ENCODE data around the gene SGIP1. TPM values are rescaled to one million over a fixed set of nuclear protein-coding genes. Genes with fewer than 3 reads are reported as not detected.

Gene SGIP1
- total RNA-seq, 1 donor from 2014 or later: 75.2 TPM

DNA sequence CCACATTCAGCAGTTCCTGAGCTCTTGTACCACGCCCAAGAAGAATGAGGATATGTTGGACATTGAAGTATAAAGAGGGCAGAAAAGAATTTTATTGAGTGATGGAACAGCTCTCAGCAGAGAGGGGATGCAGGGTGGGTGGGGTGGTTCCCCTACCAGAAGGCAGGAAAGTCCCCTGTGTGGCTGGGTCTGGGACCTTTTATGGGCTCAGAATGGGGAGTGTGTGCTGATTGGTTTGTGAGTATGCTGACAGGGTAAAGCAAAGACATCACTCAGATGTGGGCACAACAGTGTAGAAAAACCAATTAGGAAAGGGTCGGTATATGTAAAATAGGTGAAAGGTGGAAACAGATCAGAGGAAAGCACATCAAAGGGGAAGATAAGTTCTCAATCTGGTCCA lies 62.2 kb downstream of the SGIP1 start:
- H3K27ac Mint-ChIP-seq (ENCODE audit: unreplicated experiment): no peak overlapping the region

DNA sequence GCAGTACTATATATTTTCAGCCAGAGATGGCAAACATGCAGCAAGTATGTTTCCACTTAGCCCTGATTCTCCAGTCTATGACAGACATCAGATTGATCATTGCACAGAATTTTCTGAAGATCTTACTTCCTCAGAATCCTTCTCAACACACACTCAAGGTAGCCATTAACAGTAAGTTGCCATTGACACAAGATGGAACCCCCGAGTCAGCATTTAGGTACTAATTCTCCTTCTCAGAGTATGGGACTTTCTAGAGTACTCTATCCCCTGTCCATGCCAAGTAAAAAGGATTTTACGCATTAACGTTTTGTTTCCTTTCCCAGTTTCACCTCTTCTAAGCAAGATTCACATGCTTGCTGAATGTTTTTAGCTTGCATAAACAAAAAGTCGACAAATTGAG lies 63.5 kb downstream of the SGIP1 start:
- Mint-ChIP-seq H3K36me3 (ENCODE audit: unreplicated experiment) (peaks cover 5% of the 10 kb centered on the region), H3K4me3 (ENCODE audit: unreplicated experiment) (no peak overlapping the region), H3K4me1 (ENCODE audit: low read depth, unreplicated experiment) (no peaks in the 10 kb centered on the region), H3K9me3 (ENCODE audit: unreplicated experiment) (peaks cover 3% of the 10 kb centered on the region), H3K27ac (ENCODE audit: unreplicated experiment) (no peak overlapping the region), H3K27me3 (ENCODE audit: unreplicated experiment) (no peaks in the 10 kb centered on the region)
- no peak for DNase-seq
- TF ChIP-seq, protein P1, sequence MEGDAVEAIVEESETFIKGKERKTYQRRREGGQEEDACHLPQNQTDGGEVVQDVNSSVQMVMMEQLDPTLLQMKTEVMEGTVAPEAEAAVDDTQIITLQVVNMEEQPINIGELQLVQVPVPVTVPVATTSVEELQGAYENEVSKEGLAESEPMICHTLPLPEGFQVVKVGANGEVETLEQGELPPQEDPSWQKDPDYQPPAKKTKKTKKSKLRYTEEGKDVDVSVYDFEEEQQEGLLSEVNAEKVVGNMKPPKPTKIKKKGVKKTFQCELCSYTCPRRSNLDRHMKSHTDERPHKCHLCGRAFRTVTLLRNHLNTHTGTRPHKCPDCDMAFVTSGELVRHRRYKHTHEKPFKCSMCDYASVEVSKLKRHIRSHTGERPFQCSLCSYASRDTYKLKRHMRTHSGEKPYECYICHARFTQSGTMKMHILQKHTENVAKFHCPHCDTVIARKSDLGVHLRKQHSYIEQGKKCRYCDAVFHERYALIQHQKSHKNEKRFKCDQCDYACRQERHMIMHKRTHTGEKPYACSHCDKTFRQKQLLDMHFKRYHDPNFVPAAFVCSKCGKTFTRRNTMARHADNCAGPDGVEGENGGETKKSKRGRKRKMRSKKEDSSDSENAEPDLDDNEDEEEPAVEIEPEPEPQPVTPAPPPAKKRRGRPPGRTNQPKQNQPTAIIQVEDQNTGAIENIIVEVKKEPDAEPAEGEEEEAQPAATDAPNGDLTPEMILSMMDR (IDR thresholded peaks at IDR 0.05; ENCODE audit: partially characterized antibody, unreplicated experiment): no peak

More for the DNA sequence above, 62.2 kb downstream of the SGIP1 start:
- DNase-seq: no peak
- H3K36me3 Mint-ChIP-seq (ENCODE audit: unreplicated experiment): peaks cover 5% of the 10 kb centered on the region
- H3K27me3 Mint-ChIP-seq (ENCODE audit: unreplicated experiment): no peaks in the 10 kb centered on the region
- no peaks in the 10 kb centered on the region for H3K4me1 Mint-ChIP-seq (ENCODE audit: low read depth, unreplicated experiment)
- H3K4me3 Mint-ChIP-seq (ENCODE audit: unreplicated experiment): no peak overlapping the region
- TF ChIP-seq, protein P1 (IDR thresholded peaks at IDR 0.05; ENCODE audit: partially characterized antibody, unreplicated experiment): no peak
- peaks cover 2% of the 10 kb centered on the region for H3K9me3 Mint-ChIP-seq (ENCODE audit: unreplicated experiment)

DNA sequence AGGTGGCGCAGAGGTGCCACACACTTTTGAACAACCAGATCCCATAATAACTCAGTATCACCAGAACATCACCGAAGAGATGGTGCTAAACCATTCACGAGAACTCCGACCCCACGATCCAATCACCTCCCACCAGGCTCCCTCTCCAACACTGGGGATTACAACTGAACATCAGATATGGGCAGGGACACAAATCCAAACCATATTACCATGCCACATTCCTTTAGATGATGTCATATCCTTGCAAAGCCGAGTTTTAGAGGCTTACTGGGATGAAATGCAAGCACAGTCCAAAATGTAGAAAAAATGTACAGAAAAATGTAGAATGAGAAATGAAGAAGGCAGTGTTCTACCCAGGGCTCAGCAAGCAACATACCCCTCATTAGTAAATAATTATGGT lies 64.7 kb downstream of the SGIP1 start:
- TF ChIP-seq, protein P1 (IDR thresholded peaks at IDR 0.05; ENCODE audit: partially characterized antibody, unreplicated experiment): no peak
- H3K4me3 Mint-ChIP-seq (ENCODE audit: unreplicated experiment): no peak overlapping the region
- peaks cover 3% of the 10 kb centered on the region for H3K9me3 Mint-ChIP-seq (ENCODE audit: unreplicated experiment)
- H3K4me1 Mint-ChIP-seq (ENCODE audit: low read depth, unreplicated experiment): no peaks in the 10 kb centered on the region
- no peaks in the 10 kb centered on the region for H3K27me3 Mint-ChIP-seq (ENCODE audit: unreplicated experiment)
- no peak for DNase-seq
- H3K36me3 Mint-ChIP-seq (ENCODE audit: unreplicated experiment): peaks cover 5% of the 10 kb centered on the region
- no peak overlapping the region for H3K27ac Mint-ChIP-seq (ENCODE audit: unreplicated experiment)

DNA sequence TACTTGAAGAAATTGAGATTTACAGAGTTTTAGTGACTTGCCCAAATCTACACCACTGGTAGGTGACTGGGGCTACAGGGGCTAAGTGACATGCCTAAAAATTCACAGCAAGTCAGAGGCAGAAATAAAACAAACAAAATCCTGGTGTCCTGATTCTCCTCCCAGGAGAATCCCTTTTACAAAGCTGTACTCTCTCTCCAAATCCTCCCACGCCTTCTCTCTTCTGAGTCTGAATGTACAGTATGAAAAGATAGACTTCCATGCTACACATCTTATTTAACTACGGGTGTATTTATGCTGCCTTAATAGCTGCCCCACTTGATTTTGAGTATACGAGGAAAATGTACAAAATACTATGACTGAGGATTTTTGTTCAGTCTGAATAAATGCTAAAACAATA lies 65.4 kb downstream of the SGIP1 start:
- DNase-seq: no peak
- peaks cover 5% of the 10 kb centered on the region for H3K36me3 Mint-ChIP-seq (ENCODE audit: unreplicated experiment)
- H3K9me3 Mint-ChIP-seq (ENCODE audit: unreplicated experiment): peaks cover 3% of the 10 kb centered on the region
- H3K27ac Mint-ChIP-seq (ENCODE audit: unreplicated experiment): no peak overlapping the region
- H3K4me3 Mint-ChIP-seq (ENCODE audit: unreplicated experiment): no peak overlapping the region
- TF ChIP-seq, protein P1 (IDR thresholded peaks at IDR 0.05; ENCODE audit: partially characterized antibody, unreplicated experiment): no peak
- no peaks in the 10 kb centered on the region for H3K27me3 Mint-ChIP-seq (ENCODE audit: unreplicated experiment)
- no peaks in the 10 kb centered on the region for H3K4me1 Mint-ChIP-seq (ENCODE audit: low read depth, unreplicated experiment)

DNA sequence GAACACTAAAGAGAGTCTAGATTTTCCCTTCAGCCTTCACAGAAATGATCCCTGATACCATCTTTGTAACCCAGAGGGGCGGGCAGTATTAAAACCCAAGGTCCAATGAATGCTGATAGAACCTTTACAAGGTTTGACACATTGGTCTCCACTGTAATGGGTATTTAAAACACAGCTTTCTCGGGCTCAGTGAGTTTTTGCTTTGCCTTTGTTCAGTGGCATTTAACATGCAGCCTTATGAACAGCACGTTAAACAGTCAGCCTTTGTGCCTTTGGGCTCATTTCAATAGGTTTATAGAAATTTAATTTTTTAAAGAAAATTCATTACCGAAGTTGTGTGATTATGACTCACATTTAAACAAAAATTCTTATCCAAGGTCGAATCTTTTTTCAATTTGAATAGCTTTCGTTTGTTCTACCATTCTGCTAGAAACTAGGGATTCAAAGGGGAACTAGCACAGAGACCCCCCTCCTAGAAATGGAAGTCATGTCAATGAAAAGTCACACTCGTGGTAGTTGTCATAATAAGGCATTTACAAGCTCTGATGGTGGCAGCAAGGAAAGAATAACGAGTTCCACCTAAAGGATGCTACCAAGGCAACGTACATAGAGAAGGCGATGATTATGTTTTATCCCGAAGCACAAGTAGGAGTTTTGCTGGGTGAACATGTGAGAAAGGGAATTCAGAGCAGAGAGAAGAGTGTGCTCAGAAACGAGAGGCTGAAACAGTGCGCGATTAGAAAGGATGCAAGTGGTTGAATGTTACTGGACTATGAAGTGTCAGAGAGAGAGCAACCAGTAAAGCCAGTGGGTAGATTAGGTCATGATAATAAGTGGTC lies 66.2 kb downstream of the SGIP1 start:
- H3K27ac Mint-ChIP-seq (ENCODE audit: unreplicated experiment): no peak overlapping the region
- no peaks in the 10 kb centered on the region for H3K4me1 Mint-ChIP-seq (ENCODE audit: low read depth, unreplicated experiment)
- TF ChIP-seq, protein P1 (IDR thresholded peaks at IDR 0.05; ENCODE audit: partially characterized antibody, unreplicated experiment): no peak
- no peaks in the 10 kb centered on the region for H3K27me3 Mint-ChIP-seq (ENCODE audit: unreplicated experiment)
- peaks cover 5% of the 10 kb centered on the region for H3K9me3 Mint-ChIP-seq (ENCODE audit: unreplicated experiment)
- DNase-seq: no peak
- peaks cover 5% of the 10 kb centered on the region for H3K36me3 Mint-ChIP-seq (ENCODE audit: unreplicated experiment)
- no peak overlapping the region for H3K4me3 Mint-ChIP-seq (ENCODE audit: unreplicated experiment)
